ENCODE measurements around the gene ATP9A. TPM values are rescaled to one million over a fixed set of nuclear protein-coding genes. Genes with fewer than 3 reads are reported as not detected.

ATP9A gene
- total and polyA plus RNA-seq, 2 donors (not counting 1 experiment from before 2014, with no cell fraction given) = 23.3 to 96.3 TPM

GRCh38 chr20:51812861-51813260, 44.7 kb upstream of the ATP9A start:
- H3K27ac ChIP-seq (ENCODE audit: insufficient read depth, low read length) = no peak overlapping the region

GRCh38 chr20:51811514-51812128, 43.4 kb upstream of the ATP9A start:
- no peaks in the 10 kb centered on the region for H4K20me1 ChIP-seq (ENCODE audit: control insufficient read depth, extremely low read depth, insufficient read depth, low read length)
- H3K27ac ChIP-seq (ENCODE audit: insufficient read depth, low read length) = no peak overlapping the region
- H3K79me2 ChIP-seq (ENCODE audit: control insufficient read depth, insufficient read depth, low read length) = no peaks in the 10 kb centered on the region
- H3K27me3 ChIP-seq (ENCODE audit: control insufficient read depth, insufficient read depth, low read length) = peaks cover 2% of the 10 kb centered on the region
- no peaks in the 10 kb centered on the region for H3K36me3 ChIP-seq (ENCODE audit: control insufficient read depth, insufficient read depth, low read length)
- H3K9ac ChIP-seq (ENCODE audit: insufficient read depth, low read length) = no peak overlapping the region
- TF ChIP-seq CTCF (conservative IDR thresholded peaks at IDR 0.05 in 1 of 2, IDR thresholded peaks at IDR 0.05 in 1 of 2; ENCODE audit: low read depth in 1 of 2, low read length in 2 of 2) (no peak), EZH2 (IDR thresholded peaks at IDR 0.05; ENCODE audit: low read length, missing control alignments) (no peak)
- no peak for DNase-seq (ENCODE audit: low read depth in 2 of 2)
- no peaks in the 10 kb centered on the region for H3K4me1 ChIP-seq (ENCODE audit: control insufficient read depth, extremely low read depth, insufficient read depth, low read length)
- no peak overlapping the region for H2AFZ ChIP-seq (ENCODE audit: low read length)
- no peaks in the 10 kb centered on the region for H3K9me3 ChIP-seq (ENCODE audit: control insufficient read depth, insufficient read depth, low read depth, low read length)
- H3K4me3 ChIP-seq (replicated peaks in 1 of 4; ENCODE audit: control extremely low read depth in 1 of 4, insufficient read depth in 1 of 4, low read depth in 3 of 4, low read length in 4 of 4) = no peak overlapping the region
- no peak overlapping the region for H3K4me2 ChIP-seq (ENCODE audit: extremely low read depth, insufficient read depth, low read length)

More at GRCh38 chr20:51812861-51813260, 44.7 kb upstream of the ATP9A start:
- no peaks in the 10 kb centered on the region for H3K79me2 ChIP-seq (ENCODE audit: control insufficient read depth, insufficient read depth, low read length)
- H4K20me1 ChIP-seq (ENCODE audit: control insufficient read depth, extremely low read depth, insufficient read depth, low read length) = no peaks in the 10 kb centered on the region
- TF ChIP-seq EZH2 (IDR thresholded peaks at IDR 0.05; ENCODE audit: low read length, missing control alignments) (no peak), CTCF (conservative IDR thresholded peaks at IDR 0.05 in 1 of 2, IDR thresholded peaks at IDR 0.05 in 1 of 2; ENCODE audit: low read depth in 1 of 2, low read length in 2 of 2) (no peak)
- H3K9ac ChIP-seq (ENCODE audit: insufficient read depth, low read length) = no peak overlapping the region
- no peaks in the 10 kb centered on the region for H3K9me3 ChIP-seq (ENCODE audit: control insufficient read depth, insufficient read depth, low read depth, low read length)
- H2AFZ ChIP-seq (ENCODE audit: low read length) = no peak overlapping the region
- no peak overlapping the region for H3K4me2 ChIP-seq (ENCODE audit: extremely low read depth, insufficient read depth, low read length)
- H3K27me3 ChIP-seq (ENCODE audit: control insufficient read depth, insufficient read depth, low read length) = peaks cover 2% of the 10 kb centered on the region
- no peaks in the 10 kb centered on the region for H3K4me1 ChIP-seq (ENCODE audit: control insufficient read depth, extremely low read depth, insufficient read depth, low read length)
- no peak for DNase-seq (ENCODE audit: low read depth in 2 of 2)
- no peak overlapping the region for H3K4me3 ChIP-seq (replicated peaks in 1 of 4; ENCODE audit: control extremely low read depth in 1 of 4, insufficient read depth in 1 of 4, low read depth in 3 of 4, low read length in 4 of 4)
- H3K36me3 ChIP-seq (ENCODE audit: control insufficient read depth, insufficient read depth, low read length) = no peaks in the 10 kb centered on the region

- Histone ChIP-seq H3K36me3 (ENCODE audit: control insufficient read depth, insufficient read depth, low read length) (no peaks in the 10 kb centered on the region), H3K9me3 (ENCODE audit: control insufficient read depth, insufficient read depth, low read depth, low read length) (no peaks in the 10 kb centered on the region), H3K79me2 (ENCODE audit: control insufficient read depth, insufficient read depth, low read length) (no peaks in the 10 kb centered on the region), H2AFZ (ENCODE audit: low read length) (no peak overlapping the region), H3K27me3 (ENCODE audit: control insufficient read depth, insufficient read depth, low read length) (peaks cover 2% of the 10 kb centered on the region), H3K9ac (ENCODE audit: insufficient read depth, low read length) (no peak overlapping the region), H3K4me1 (ENCODE audit: control insufficient read depth, extremely low read depth, insufficient read depth, low read length) (no peaks in the 10 kb centered on the region), H3K27ac (ENCODE audit: insufficient read depth, low read length) (no peak overlapping the region), H3K4me3 (replicated peaks in 1 of 4; ENCODE audit: control extremely low read depth in 1 of 4, insufficient read depth in 1 of 4, low read depth in 3 of 4, low read length in 4 of 4) (no peak overlapping the region), H3K4me2 (ENCODE audit: extremely low read depth, insufficient read depth, low read length) (no peak overlapping the region), H4K20me1 (ENCODE audit: control insufficient read depth, extremely low read depth, insufficient read depth, low read length) (no peaks in the 10 kb centered on the region)
- DNase-seq (ENCODE audit: low read depth in 2 of 2) = peak in 1 of 2 donors; percentile 76
- TF ChIP-seq EZH2 (IDR thresholded peaks at IDR 0.05; ENCODE audit: low read length, missing control alignments) (no peak), CTCF (conservative IDR thresholded peaks at IDR 0.05 in 1 of 2, IDR thresholded peaks at IDR 0.05 in 1 of 2; ENCODE audit: low read depth in 1 of 2, low read length in 2 of 2) (no peak)
Measured at GRCh38 chr20:51811042-51811355, 42.8 kb upstream of the ATP9A start.
